Colon (tissue), 2 donors: ENCODE results near the gene NEXN.
A peak's percentile ranks its signal among the peaks of the same experiment; 100 is the strongest.
"Not testable (repeated sequence)": the region's sequence is repeated elsewhere in the genome, so short reads cannot be mapped to it uniquely, and the experiment has no call there.

Source experiments
- FAIRE-seq: peaks from 2 replicates; lab custom pipeline; 2012; peaks lifted over from hg19 to GRCh38; lab: Jason Lieb, UNC
- donor health status: control.
- donor health status: control.

Gene NEXN

DNA sequence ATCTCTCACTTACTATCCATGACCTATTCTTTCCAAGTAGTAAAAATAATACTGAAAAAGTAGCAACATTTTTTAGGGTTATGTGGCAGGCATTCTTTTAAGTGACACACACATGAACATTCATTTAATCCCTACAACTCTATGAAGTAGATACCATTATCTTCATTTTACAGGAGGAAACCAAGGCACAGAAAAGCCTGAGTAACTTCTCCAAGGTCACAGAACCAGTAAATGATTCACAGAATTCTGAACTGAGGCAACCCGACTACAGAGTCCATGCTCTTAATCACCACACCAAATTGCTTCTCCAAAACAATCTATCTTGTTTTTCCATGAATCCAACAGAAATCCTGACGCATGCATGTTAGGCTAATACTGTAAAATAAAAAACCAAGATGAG is 73.0 kb downstream of the NEXN start:
- FAIRE-seq: no peak

DNA sequence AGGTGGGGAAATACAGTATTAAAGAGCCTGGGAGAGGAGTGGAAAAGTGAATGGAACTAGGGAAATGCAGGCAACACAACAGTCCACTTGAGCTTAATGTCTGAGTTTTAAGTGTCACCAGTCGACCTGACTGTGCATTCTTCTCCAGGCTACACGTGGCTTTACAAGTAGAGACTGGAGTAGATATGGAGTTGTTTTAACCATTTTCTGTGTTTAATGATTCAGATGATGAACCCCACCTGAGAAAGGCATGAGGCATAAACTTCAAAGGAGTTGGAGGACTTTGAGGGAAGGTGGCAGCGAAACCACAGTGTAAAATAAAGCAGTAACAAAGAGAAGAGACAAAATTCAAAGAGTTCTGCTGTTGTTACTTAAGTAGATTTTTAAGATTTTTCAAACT is 77.9 kb downstream of the NEXN start:
- FAIRE-seq: no peak

DNA sequence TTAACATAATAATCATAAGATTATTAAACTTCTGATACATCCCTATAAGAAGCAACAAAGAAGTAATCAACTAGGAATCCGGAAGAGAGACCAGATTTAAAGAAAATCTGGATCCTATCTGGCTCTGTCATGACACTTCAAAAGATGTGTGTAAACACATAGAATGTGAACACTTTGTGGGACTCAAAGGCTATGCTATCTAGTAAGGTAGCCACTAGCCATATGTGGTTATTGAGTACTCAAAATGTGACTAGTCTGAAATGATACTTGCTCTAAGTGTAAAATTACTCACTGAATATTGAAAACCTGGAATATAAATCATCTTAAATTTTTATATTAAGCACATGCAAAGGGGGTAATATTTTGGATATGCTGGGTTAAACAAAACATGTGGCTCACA is 81.8 kb downstream of the NEXN start:
- no peak for FAIRE-seq

DNA sequence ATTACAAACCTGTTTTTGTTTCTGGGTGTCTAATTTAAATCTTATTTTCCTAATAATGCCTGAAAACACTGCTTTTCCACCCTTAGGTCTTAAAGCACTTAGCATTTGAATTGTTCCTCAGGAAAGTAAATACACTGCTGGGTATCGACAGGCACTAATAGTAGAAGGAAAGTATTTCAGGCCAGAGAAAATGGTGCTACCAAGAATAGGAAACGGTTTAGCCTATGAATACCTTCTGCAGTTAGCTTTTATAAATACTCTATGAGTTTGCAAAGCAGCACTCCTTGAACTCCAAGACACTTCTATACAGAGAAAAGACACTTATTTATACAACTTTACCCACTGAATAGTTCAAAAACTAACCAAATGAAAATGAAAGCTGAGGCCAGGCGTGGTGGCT is 83.7 kb downstream of the NEXN start:
- no peak for FAIRE-seq

DNA sequence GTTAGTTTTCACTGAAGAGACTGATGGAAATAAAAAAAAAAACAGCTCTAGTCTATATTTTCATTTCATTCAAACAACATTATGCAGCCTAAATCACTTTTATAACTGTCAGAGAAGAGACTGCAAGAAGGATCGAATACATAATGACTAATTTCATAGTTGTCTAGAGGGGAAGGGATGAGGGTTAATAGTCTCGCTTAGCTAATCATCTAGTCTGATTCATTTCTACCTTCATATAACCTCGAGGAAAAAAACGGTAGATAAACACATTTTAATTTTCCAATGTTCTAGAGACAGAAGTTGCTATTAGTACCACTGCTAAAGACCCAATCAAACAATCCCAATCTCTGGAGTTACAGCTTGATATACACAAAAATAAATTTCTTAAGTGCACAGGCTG is 87.0 kb downstream of the NEXN start:
- no peak for FAIRE-seq

DNA sequence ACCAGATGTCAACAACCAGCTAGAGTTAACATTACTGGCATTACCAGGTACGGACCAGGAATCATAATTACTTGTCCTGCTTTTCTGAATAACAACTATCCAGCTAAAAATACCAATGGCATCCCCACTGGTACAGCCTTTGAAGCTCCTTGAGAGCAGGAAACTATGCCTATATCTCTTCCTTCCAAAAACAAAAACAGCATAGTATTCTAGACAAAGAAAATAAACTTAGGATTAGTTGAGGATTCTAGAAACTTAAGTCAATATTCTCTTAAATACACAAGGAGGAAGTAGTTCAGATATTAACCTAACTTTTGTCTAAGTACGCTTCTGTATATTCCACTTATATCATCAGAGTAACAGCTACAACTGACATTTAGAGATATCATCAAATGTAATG is 87.5 kb downstream of the NEXN start:
- FAIRE-seq: no peak

DNA sequence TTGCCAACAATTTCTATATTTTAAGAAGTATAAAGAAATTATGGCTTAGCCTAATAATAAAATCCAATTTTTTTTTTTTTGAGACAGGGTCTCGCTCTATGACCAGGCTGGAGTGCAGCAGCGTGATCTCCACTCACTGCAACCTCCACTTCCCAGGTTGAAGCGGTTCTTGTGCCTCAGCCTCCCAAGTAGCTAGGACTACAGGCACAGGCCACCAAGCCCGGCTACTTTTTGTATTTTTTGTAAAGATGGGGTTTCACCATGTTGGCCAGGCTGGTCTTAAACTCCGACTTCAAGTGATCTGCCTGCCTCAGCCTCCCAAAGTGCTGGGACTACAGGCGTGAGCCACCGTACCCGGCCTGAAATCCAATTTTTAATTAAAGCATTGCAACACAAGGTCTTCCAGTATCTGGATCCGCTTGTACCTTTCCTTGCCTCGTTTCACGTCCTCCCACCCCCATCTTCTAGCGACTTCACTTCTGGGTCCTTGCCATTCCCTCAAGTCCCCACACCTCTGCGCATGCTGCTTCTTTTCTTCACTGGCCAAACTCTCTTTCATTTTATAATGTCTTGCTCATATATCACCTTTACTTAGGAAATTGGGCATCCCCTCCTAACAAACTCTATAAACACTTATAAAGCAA is 88.1 kb downstream of the NEXN start:
- no peak for FAIRE-seq

DNA sequence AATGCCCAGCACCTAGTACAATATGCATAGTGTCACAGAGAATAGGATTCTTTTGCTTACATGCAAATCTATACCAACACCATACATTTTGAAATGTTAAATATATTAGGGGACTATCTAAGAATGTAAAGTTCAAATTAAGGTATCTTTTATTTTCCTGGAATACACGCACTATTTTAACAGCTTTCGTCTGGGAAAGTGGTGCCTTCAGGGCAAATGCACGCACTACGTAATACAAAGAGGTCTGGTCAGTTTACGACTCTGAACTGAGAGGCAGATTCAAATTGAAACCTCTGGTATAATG is 89.5 kb downstream of the NEXN start:
- peak; percentile 33 for FAIRE-seq

DNA sequence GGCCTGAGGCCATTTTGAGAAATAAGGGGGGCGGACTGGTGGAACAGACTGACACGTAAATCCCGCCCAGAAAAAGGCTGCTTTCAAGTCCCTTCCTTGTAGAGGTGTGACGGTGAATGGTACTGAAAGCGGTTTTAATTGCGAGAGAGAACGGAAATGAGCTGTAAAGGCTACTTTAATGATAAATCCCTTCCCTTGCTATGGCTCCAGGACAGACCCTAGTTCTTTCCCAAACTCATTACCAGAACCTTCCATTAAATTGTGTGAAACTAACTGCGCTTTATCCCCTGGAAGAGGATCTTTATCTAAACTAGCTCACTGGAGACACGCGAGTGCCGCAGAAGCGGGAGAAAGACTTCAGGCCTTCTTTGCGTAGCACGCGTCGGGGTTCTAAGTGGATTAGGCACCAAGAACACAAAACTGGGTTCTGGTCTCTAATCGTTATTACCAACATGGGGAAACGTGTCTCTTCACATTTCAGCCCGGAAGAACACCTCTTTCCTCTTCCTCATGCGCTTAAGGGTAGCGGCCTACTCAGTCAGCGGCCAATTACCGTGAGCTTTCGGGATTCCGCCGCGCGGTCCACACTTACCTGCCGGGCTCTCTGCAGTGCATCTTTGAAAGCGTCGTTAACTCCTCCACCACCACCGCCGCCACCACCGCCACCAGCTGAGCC is 90.0 kb downstream of the NEXN start:
- FAIRE-seq: no peak

DNA sequence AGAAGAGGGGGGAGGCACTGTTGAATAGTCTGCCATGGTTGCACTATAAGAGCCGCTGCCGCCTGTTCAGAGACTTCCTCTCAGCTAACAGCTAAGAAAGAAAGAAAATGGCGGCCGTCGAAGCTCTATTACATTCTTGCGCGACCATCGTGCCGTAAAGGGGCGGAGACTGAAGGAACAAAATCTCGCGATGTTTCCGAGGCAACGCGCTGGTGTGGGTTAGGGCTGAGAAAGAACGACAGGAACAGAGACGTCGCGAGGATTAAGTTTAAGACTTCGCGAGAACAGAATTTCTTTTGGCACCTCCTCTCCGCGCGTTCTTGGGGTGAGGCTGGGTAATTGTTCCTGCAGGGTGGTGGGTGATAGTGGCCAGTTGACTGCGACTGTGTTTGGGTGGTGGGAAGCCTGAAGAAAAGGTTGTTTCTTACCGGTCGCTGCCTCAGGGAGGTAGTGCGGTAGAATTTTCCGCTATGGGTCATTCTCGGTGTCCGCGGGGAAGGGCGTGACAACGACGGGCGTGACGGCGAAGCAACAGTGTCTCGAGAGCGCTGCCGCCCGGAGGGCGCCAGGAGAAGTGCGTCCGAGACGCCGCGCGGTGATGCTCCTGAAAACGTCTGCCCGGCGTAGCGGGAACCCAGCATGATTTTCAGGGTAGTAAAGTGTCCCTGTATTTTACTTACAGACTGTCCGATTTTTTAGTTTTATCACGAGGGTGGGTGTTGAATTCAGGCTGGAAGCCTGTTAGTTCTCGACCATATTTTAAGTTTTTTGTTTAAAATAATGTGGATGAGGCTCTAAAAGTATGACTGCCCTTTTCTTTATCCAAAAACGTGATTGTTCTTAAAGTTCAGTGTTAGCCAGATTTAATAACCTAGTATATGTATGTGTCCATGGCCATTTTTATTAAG is 90.8 kb downstream of the NEXN start, which contains the start of gene FUBP1:
FUBP1 (minus strand) TSS at position 104 of the 908 bp plus-strand sequence; CDS start at position 36, 68 bp downstream.
- FAIRE-seq: no peak

DNA sequence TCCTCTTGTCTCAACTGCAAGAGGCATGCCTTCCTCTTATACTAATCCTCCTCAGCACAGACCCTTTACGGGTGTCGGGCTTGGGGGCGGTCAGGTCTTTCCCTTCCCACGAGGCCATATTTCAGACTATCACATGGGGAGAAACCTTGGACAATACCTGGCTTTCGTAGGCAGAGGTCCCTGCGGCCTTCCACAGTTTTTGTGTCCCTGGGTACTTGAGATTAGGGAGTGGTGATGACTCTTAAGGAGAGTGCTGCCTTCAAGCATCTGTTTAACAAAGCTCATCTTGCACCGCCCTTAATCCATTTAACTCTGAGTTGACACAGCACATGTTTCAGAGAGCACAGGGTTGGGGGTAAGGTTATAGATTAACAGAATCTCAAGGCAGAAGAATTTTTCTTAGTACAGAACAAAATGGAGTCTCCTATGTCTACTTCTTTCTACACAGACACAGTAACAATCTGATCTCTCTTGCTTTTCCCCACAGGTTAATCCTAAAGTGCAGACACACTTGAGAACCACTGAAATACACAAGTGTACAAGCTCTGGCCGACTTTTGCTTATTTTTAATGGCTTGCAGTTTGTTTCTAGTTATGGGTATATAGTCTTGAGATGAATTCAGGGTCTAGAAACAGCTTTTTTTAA is 95.0 kb downstream of the NEXN start:
- FAIRE-seq: not testable (repeated sequence)

DNA sequence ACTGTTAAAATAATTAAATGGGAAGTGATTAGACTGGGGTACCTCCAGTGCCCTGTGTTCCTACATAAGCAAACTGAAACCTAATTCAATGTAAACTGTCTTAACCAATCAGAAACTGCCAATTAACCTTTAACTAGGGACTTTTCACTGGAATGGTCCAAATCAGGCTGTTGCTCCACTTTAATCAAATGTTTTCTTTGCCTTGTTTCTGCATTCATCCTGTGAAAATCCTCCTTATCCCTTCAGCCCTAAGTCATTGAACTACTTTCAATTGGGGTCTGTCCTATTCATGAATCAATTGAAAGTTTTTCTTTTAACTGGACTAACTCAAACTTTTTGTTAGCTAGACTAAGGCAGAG is 95.6 kb downstream of the NEXN start:
- no peak for FAIRE-seq

DNA sequence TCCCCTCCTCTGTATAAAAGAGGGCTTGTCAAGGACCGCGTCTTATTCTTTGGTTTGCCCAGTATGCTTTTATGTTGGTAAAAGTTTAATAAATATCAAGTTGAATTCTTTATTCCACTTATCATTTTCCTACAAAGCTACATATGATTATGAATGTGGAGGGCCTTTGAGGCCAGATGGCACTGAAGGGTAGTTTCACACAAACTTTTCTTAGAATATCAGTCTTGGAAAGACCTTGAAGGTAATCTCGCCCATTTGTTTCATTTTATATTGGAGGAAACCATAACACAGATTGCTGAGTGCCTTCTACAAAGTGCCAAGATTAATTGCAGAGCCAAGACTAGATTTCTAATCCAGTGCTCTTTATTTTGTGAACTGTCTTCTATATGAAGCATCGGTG is 96.2 kb downstream of the NEXN start:
- no peak for FAIRE-seq

DNA sequence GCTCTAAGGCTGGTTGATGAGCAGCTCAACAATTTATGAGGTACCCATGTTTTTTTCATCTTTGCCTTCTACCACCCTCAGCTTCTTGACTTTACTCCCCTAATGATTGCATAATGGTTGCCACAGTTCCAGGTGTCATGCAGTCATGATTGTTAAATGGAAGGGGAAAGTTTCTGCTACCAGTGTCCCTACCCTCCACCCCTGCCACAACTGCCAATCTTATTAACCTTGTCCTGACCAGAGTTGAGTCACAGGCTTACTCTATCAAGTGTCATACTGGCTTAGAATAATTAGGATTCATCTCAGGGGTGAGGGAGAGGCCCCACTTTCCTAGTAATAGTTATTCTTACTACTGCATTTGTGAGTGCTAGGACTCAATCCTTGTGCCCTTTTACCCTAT is 98.4 kb downstream of the NEXN start:
- no peak for FAIRE-seq

DNA sequence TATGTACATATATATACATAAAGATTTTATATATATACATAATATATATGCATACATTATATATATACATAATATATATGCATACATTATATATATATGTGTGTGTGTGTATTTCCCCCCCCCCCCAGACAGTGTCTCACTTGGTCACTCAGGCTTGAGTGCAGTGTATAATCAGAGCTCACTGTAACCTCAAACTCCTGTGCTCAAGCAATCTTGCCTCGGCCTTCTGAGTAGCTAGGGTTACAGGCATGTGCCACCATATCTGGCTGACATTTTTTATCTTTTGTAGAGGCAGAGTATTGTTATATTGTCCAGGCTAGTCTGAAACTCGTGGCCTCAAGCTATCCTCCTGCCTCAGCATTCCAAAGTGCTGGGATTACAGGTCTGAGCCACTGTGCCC is 99.5 kb downstream of the NEXN start:
- no peak for FAIRE-seq

DNA sequence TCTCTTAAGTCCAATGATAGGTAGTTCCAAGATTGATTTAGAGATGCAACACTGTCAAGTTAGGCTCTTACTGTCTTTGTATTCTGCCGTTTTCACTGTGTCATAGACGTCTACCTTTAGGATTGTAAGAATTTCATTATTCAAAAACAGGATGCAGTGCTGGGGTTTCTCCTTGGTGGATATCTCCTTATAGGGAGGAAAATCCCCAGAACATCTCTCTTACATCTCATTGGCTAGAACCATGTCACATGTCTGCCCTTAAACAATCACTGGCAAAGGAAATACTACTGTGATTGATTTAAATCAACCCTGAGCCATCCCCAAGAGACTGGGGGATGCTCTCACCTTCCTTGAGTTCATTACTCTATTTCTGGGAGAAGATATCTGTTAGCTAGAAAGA is 101.3 kb downstream of the NEXN start:
- FAIRE-seq: no peak

DNA sequence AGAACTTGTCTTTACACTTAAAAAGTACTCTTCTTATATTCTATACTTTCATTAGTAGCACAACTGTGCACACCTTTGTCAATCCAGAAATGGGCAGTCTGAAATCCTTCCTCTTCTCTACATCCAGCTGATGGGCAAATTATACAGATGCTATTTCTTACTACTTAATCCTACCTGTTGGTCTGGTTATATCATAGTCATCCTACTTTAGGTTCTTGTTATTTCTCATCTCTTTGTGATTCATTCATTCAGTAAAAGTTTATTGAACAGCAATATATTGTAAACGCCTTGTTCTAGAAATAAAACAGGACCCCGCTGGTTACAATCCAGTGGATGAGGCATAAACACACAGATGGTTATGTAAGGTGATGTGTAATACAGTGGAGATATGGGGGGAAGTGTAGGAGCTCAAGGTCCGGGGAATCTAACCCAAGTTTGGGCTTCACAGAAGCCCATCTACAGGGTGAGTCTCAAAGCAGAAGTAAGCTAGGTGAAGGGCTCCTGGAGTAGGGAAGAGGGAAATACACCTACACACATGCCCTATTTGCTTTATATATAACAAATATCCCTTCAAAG is 102.3 kb downstream of the NEXN start:
- no peak for FAIRE-seq

DNA sequence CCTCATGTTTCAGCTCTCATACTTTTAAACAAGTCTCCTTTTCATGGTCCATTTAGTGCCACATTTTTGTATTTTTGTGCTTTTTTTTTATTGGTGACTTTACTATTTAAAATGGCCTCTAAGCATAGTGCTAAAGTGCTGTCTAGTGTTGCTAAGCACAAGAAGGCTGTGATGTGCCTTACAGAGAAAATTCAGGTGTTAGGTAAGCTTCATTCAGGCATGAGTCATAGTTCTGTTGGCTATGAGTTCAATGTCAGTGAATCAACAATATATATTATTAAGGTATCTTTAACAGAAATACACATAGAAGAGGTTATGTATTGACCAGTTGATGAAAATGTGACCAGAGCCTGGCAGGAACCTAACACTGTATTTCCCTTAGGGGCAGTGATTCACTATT is 103.2 kb downstream of the NEXN start:
- no peak for FAIRE-seq
